ENCODE data around the gene SUGT1.

Gene SUGT1

GRCh38 chr13:52737965-52738364 lies 85.3 kb downstream of the SUGT1 start:
- DNase-seq (ENCODE audit: low read depth in 2 of 2): no peak

GRCh38 chr13:52738719-52739467 lies 86.3 kb downstream of the SUGT1 start:
- no peak for DNase-seq (ENCODE audit: low read depth in 2 of 2)

- no peak for DNase-seq (ENCODE audit: low read depth in 2 of 2)
These were observed 86.9 kb downstream of the SUGT1 start, which contains the start of gene CNMD for GRCh38 chr13:52739468-52740071. Gene CNMD (minus strand): TSS chr13:52739820. CDS start chr13:52739701, 119 bp downstream.

- DNase-seq (ENCODE audit: low read depth in 2 of 2): no peak
These were observed 90.9 kb downstream of the SUGT1 start for GRCh38 chr13:52743569-52743968.

- no peak for DNase-seq (ENCODE audit: low read depth in 2 of 2)
These were observed 91.4 kb downstream of the SUGT1 start for GRCh38 chr13:52743988-52744387.

- DNase-seq (ENCODE audit: low read depth in 2 of 2): no peak
These were observed 92.3 kb downstream of the SUGT1 start for GRCh38 chr13:52744842-52745375.

GRCh38 chr13:52746141-52746540 lies 93.5 kb downstream of the SUGT1 start:
- no peak for DNase-seq (ENCODE audit: low read depth in 2 of 2)

GRCh38 chr13:52749419-52749818 lies 96.8 kb downstream of the SUGT1 start:
- DNase-seq (ENCODE audit: low read depth in 2 of 2): no peak

Data from stimulated activated CD4-positive, alpha-beta T cell treated with anti-CD3 and anti-CD28 coated beads, Interleukin-15, amount 100 ng/mL, for 48 hours (primary cell).